GM18867 (cell line): Measurements from ENCODE around the gene CLEC18C.
"Not testable (repeated sequence)": the region's sequence is repeated elsewhere in the genome, so short reads cannot be mapped to it uniquely, and the experiment has no call there.

Experiments used
- ATAC-seq: cut with Tn5 transposase; IDR thresholded peaks from one replicate; pipeline ENCODE4 v1.9.1; 2021; ENCODE audit warnings: mild to moderate bottlenecking, moderate library complexity; ENCODE audit not compliant: unreplicated experiment

The CLEC18C gene

GRCh38 chr16:70173212-70173837 lies at the start of gene CLEC18C:
Gene CLEC18C (plus strand): TSS chr16:70173787. CDS start chr16:70174279, 492 bp downstream.
- ATAC-seq: not testable (repeated sequence)

- ATAC-seq: not testable (repeated sequence)
These were observed 49.8 kb upstream of the CLEC18C start for GRCh38 chr16:70123822-70124221.

GRCh38 chr16:70126226-70126625 lies 47.4 kb upstream of the CLEC18C start:
- ATAC-seq: not testable (repeated sequence)

GRCh38 chr16:70127706-70128105 lies 45.9 kb upstream of the CLEC18C start:
- ATAC-seq: not testable (repeated sequence)

- not testable (repeated sequence) for ATAC-seq
These were observed 44.7 kb upstream of the CLEC18C start for GRCh38 chr16:70128844-70129243.

GRCh38 chr16:70135796-70136195 lies 37.8 kb upstream of the CLEC18C start:
- ATAC-seq: not testable (repeated sequence)

- ATAC-seq: not testable (repeated sequence)
These were observed 37.0 kb upstream of the CLEC18C start for GRCh38 chr16:70136595-70136994.

- not testable (repeated sequence) for ATAC-seq
These were observed 30.8 kb upstream of the CLEC18C start for GRCh38 chr16:70142739-70143138.

- not testable (repeated sequence) for ATAC-seq
These were observed 30.2 kb upstream of the CLEC18C start for GRCh38 chr16:70143231-70143895.

GRCh38 chr16:70147853-70148252 lies 25.7 kb upstream of the CLEC18C start:
- ATAC-seq: not testable (repeated sequence)

- ATAC-seq: not testable (repeated sequence)
These were observed 25.1 kb upstream of the CLEC18C start for GRCh38 chr16:70148453-70148852.

- ATAC-seq: not testable (repeated sequence)
These were observed 24.3 kb upstream of the CLEC18C start for GRCh38 chr16:70149296-70149695.

- ATAC-seq: no peak
These were observed 22.2 kb upstream of the CLEC18C start for GRCh38 chr16:70151391-70151790.

GRCh38 chr16:70151941-70152509 lies 21.6 kb upstream of the CLEC18C start:
- no peak for ATAC-seq

GRCh38 chr16:70152578-70153302 lies 20.8 kb upstream of the CLEC18C start:
- ATAC-seq: no peak

- not testable (repeated sequence) for ATAC-seq
These were observed 18.9 kb upstream of the CLEC18C start for GRCh38 chr16:70154736-70155135.

- no peak for ATAC-seq
These were observed 17.2 kb upstream of the CLEC18C start for GRCh38 chr16:70156207-70156978.

GRCh38 chr16:70157105-70157476 lies 16.5 kb upstream of the CLEC18C start:
- ATAC-seq: no peak

GRCh38 chr16:70157477-70158260 lies 15.9 kb upstream of the CLEC18C start:
- ATAC-seq: no peak
